ENCODE data around the gene CD177. TPM values are rescaled to one million over a fixed set of nuclear protein-coding genes. Genes with fewer than 3 reads are reported as not detected.

The CD177 gene
- total RNA-seq, 1 donor from 2014 or later, result not detected

DNA sequence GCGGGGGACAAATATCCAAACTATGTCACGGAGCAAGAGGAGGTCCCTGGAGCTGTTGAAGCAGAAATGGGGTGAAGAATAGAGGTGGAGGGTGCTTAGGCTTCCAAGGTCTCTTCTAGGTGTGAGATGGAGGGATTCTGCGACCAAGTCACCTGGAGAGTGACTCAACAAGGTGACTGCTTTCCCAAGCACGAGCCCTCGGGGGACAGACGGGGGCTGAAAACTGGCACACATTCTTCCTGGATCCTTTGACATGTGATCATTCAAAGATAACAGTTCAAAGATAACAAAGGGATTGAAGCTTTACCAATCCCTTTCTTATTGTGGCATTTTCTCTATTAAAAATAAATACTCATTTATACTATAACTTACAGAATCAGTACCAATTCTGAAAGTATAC is 59.0 kb downstream of the CD177 start:
- Histone ChIP-seq H3K4me3 (no peak overlapping the region), H3K27me3 (no peaks in the 10 kb centered on the region), H3K9me3 (no peaks in the 10 kb centered on the region), H3K36me3 (no peaks in the 10 kb centered on the region), H3K27ac (no peak overlapping the region), H3K4me1 (no peaks in the 10 kb centered on the region)
- intact Hi-C loops (cut with DNase I), result no loop called here
- no peak for DNase-seq (ENCODE audit: low spot score in 2 of 2)
- TF ChIP-seq, protein P1, sequence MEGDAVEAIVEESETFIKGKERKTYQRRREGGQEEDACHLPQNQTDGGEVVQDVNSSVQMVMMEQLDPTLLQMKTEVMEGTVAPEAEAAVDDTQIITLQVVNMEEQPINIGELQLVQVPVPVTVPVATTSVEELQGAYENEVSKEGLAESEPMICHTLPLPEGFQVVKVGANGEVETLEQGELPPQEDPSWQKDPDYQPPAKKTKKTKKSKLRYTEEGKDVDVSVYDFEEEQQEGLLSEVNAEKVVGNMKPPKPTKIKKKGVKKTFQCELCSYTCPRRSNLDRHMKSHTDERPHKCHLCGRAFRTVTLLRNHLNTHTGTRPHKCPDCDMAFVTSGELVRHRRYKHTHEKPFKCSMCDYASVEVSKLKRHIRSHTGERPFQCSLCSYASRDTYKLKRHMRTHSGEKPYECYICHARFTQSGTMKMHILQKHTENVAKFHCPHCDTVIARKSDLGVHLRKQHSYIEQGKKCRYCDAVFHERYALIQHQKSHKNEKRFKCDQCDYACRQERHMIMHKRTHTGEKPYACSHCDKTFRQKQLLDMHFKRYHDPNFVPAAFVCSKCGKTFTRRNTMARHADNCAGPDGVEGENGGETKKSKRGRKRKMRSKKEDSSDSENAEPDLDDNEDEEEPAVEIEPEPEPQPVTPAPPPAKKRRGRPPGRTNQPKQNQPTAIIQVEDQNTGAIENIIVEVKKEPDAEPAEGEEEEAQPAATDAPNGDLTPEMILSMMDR (IDR thresholded peaks at IDR 0.05), result no peak

Other genes starting within 250 kb of the CD177 start
- gene PSG5, start 167.2 kb upstream of the CD177 start, total RNA-seq, result not detected
- not detected for gene PSG4, start 148.0 kb upstream of the CD177 start, total RNA-seq
- not detected for gene PSG9, start 84.2 kb upstream of the CD177 start, total RNA-seq
- gene TEX101, start 61.2 kb downstream of the CD177 start, total RNA-seq, result not detected
- not detected for gene LYPD3, start 111.9 kb downstream of the CD177 start, total RNA-seq
- gene PHLDB3, start 151.1 kb downstream of the CD177 start, total RNA-seq, result 1.8 TPM
- gene ETHE1, start 173.5 kb downstream of the CD177 start, total RNA-seq, result 118 TPM
- not detected for gene ZNF575, start 179.5 kb downstream of the CD177 start, total RNA-seq
- 6.4 TPM for gene XRCC1, start 221.8 kb downstream of the CD177 start, total RNA-seq
- 2.2 TPM for gene PINLYP, start 222.1 kb downstream of the CD177 start, total RNA-seq
- gene IRGQ, start 242.4 kb downstream of the CD177 start, total RNA-seq, result 17.2 TPM
- gene ZNF576, start 242.9 kb downstream of the CD177 start, total RNA-seq, result 3.1 TPM